HL-60/S4 treated with retinoic acid at 250 ng/mL for 4 days and 3 days (cell line): Measurements from ENCODE around the gene SLC6A12.

Experiments used
- in situ Hi-C: fragments of 300-500 bp; cut with MboI; formaldehyde crosslinking; loops from 2 replicates; pipeline ENCODE4 v1.7.0; 2022; ENCODE audit warnings: low sequenced_read_pairs

Gene SLC6A12

DNA sequence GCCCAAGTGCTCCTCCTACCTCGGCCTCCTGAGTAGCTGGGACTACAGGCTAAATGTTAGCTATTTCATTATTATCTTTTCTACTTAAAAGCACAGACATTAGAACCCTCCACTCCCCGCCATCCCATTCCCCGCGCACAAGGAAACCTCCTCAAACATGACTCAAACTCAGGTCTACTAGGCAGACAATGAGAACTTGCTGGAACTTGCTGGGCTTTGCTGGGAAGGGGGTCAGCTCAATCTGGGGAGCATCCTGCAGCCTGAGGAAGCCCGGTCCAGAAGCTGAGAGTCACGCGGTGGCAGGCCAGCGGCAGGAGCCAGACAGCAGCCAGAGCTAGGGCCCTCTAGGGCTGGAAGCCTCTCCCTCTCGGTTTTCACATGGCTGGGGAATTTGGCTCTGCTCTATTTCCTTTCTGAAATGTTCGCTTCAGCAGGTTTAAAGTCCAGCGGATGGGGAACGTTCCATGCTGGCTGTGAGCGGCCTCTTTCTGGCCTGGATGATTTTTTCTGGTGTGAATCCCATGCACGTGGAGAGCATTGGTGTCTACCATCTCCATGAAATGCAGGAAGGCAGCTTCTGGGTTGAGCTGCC, 68.5 kb downstream of the SLC6A12 start:
- in situ Hi-C loops = no loop called here

DNA sequence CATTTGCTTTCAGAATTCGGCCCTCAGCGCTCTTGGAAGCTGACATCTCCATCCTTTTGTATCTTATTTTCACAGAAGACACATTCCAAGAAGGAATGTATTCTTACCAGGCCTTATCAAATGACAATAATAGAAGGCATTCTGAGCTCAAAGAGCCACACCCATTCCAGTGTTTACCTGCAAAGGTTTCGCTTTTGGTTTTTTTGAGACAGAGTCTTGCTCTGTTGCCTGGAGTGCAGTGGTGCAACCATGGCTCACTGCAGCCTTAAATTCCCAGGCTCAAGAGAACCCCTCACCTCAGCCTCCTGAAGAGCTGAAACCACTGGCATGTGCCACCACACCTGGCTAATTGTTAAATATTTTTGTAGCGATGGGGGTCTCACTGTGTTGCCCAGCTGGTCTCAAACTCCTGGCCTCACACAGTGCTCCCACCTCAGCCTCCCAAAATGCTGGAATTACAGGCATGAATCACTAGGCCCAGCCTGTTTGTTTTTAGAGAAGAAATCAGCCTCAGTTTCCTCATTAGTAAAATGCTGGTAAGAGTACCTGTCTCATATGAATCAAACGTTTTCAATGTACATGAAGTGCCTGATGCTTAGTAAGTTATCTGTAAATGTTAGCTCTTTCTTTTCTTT, 69.2 kb downstream of the SLC6A12 start:
- in situ Hi-C loops = no loop called here

DNA sequence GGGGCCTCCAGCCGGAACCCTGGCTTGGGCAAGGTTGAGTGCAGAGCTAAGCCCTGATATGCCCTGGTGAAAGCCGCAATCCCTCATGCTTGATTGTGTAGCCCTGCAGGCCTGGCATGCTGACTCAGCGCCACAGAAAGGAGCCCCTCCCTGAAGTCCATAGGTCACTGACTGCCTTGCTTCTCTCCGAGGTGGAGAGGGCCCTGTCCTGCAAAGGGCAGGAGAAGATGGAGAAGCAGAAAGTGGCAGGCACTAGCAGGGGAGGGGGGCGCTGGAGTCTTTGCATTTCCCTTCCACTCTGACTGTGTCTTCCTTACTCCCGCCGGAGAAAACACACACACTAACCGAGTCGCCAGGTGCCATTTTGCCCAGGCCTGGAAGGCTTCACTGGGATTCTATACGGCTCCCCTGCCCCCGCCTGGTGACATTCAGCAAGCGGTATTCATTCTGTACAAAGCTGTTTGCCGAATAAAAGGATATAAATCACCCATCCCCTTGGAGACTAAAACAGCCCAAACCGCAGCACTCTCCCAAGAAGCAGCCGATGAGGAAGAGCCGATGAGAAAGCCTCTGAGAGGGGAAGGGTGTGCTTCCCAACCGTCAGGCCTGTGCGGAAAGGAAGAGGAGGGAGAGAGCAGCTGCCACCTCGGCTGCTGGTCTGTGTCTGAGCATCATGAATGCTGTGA, 69.8 kb downstream of the SLC6A12 start:
- in situ Hi-C loops = no loop called here

DNA sequence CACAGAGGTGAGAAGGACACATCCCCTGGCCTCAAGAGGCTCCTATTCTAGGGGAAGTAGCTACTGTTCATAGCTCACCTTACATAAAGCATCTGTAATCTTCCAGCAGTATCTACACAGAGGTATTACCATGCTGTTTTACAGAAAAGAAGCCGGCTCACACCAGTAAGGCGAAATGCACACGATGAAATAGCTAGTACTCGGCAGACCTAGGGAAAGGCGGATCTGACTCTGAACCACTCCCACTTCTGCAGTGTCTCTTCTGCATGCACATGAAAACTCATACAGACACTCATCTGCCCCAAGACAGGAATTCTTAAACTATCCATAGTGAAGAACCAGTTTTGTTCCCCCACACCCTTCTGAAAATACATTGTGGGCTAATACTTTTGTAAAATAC, 73.8 kb downstream of the SLC6A12 start:
- in situ Hi-C loops = no loop called here
